DOHH2 (cell line): ENCODE data around the gene PNCK.

Experiments
- H3F3A ChIP-seq: fragments of 200-600 bp; sonication (generic), shearing (Covaris generic); 2 replicates; pipeline ENCODE4 v1.6.0; 2016; ENCODE audit warnings: antibody characterized with exemption, mild to moderate bottlenecking; ENCODE audit not compliant: control insufficient read depth, insufficient read depth
- H3K27ac ChIP-seq: fragments of 200-600 bp; sonication (generic); 2 replicates; pipeline ENCODE4 v1.5.1; 2014; ENCODE audit warnings: low read depth, mild to moderate bottlenecking, low read length, moderate library complexity
- H3K27me3 ChIP-seq: fragments of 200-600 bp; sonication (generic); 2 replicates; pipeline ENCODE4 v1.6.1; 2014; ENCODE audit warnings: mild to moderate bottlenecking, low read length, mixed read lengths; ENCODE audit not compliant: control insufficient read depth
- H3K36me3 ChIP-seq: fragments of 200-600 bp; sonication (generic); 2 replicates; pipeline ENCODE4 v1.6.1; 2014; ENCODE audit warnings: mild to moderate bottlenecking, low read length, moderate library complexity, mixed read lengths; ENCODE audit not compliant: control insufficient read depth
- H3K4me1 ChIP-seq: fragments of 200-600 bp; sonication (generic); 2 replicates; pipeline ENCODE4 v1.6.1; 2014; ENCODE audit warnings: mild to moderate bottlenecking, low read length, mixed read lengths; ENCODE audit not compliant: control insufficient read depth
- H3K4me2 ChIP-seq: fragments of 200-600 bp; sonication (generic); 2 replicates; pipeline ENCODE4 v1.6.0; 2014; ENCODE audit warnings: mild to moderate bottlenecking, low read length, moderate library complexity
- H3K4me3 ChIP-seq: fragments of 200-600 bp; sonication (generic); 2 replicates; pipeline ENCODE4 v1.5.1; 2014; ENCODE audit warnings: mild to moderate bottlenecking, low read length, mixed read lengths
- H3K79me2 ChIP-seq: fragments of 200-600 bp; sonication (generic); 2 replicates; pipeline ENCODE4 v1.6.1; 2014; ENCODE audit warnings: mild to moderate bottlenecking, low read length, mixed read lengths; ENCODE audit not compliant: control insufficient read depth
- H3K9me2 ChIP-seq: fragments of 200-600 bp; sonication (generic); replicated peaks from 2 replicates; pipeline ENCODE4 v1.6.1; 2014; ENCODE audit warnings: mild to moderate bottlenecking, low read length, mixed read lengths; ENCODE audit not compliant: control insufficient read depth
- H3K9me3 ChIP-seq: fragments of 200-600 bp; sonication (generic); 2 replicates; pipeline ENCODE4 v1.6.1; 2014; ENCODE audit warnings: antibody characterized with exemption, low read length, mixed read lengths; ENCODE audit not compliant: control insufficient read depth, insufficient read depth
- H4K20me1 ChIP-seq: fragments of 200-600 bp; sonication (generic); 2 replicates; pipeline ENCODE4 v1.6.0; 2014; ENCODE audit warnings: low read depth, mild to moderate bottlenecking, antibody characterized with exemption, low read length, moderate library complexity; ENCODE audit not compliant: control insufficient read depth, insufficient read depth
- EZH2phosphoT487 ChIP-seq: fragments of 200-600 bp; sonication (generic); IDR thresholded peaks from 2 replicates; pipeline ENCODE4 v1.6.1; 2017; ENCODE audit warnings: borderline replicate concordance, mild to moderate bottlenecking, antibody characterized with exemption, low read length, moderate library complexity, mixed read lengths
- TF ChIP-seq, protein P1 (sequence below): fragments of 200-600 bp; sonication (generic); IDR thresholded peaks from one replicate; pipeline ENCODE4 v1.5.1; 2014; ENCODE audit warnings: antibody characterized with exemption, mild to moderate bottlenecking, low read depth, low read length; ENCODE audit not compliant: poor library complexity, severe bottlenecking

Gene PNCK

GRCh38 chrX:153626025-153626633, 47.5 kb downstream of the PNCK start:
- TF ChIP-seq EZH2phosphoT487: no peak
- TF ChIP-seq, protein P1, sequence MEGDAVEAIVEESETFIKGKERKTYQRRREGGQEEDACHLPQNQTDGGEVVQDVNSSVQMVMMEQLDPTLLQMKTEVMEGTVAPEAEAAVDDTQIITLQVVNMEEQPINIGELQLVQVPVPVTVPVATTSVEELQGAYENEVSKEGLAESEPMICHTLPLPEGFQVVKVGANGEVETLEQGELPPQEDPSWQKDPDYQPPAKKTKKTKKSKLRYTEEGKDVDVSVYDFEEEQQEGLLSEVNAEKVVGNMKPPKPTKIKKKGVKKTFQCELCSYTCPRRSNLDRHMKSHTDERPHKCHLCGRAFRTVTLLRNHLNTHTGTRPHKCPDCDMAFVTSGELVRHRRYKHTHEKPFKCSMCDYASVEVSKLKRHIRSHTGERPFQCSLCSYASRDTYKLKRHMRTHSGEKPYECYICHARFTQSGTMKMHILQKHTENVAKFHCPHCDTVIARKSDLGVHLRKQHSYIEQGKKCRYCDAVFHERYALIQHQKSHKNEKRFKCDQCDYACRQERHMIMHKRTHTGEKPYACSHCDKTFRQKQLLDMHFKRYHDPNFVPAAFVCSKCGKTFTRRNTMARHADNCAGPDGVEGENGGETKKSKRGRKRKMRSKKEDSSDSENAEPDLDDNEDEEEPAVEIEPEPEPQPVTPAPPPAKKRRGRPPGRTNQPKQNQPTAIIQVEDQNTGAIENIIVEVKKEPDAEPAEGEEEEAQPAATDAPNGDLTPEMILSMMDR: no peak
- Histone ChIP-seq H3K4me3 (no peak overlapping the region), H3K27me3 (no peaks in the 10 kb centered on the region; the same call in 1 of the 2 replicates), H3K4me2 (no peak overlapping the region), H3K36me3 (no peaks in the 10 kb centered on the region), H3K9me2 (no peaks in the 10 kb centered on the region), H4K20me1 (no peaks in the 10 kb centered on the region), H3K9me3 (no peaks in the 10 kb centered on the region), H3K4me1 (no peaks in the 10 kb centered on the region), H3K79me2 (no peaks in the 10 kb centered on the region), H3K27ac (no peak overlapping the region), H3F3A (no peaks in the 10 kb centered on the region)

- Histone ChIP-seq H4K20me1 (no peaks in the 10 kb centered on the region), H3F3A (no peaks in the 10 kb centered on the region), H3K27me3 (no peaks in the 10 kb centered on the region), H3K36me3 (no peaks in the 10 kb centered on the region), H3K9me3 (no peaks in the 10 kb centered on the region), H3K4me1 (no peaks in the 10 kb centered on the region), H3K4me3 (no peak overlapping the region), H3K79me2 (no peaks in the 10 kb centered on the region), H3K4me2 (no peak overlapping the region), H3K9me2 (no peaks in the 10 kb centered on the region), H3K27ac (no peak overlapping the region)
- TF ChIP-seq, protein P1: no peak
- no peak for TF ChIP-seq EZH2phosphoT487
These were observed 48.2 kb downstream of the PNCK start for GRCh38 chrX:153625271-153626024.

DNA sequence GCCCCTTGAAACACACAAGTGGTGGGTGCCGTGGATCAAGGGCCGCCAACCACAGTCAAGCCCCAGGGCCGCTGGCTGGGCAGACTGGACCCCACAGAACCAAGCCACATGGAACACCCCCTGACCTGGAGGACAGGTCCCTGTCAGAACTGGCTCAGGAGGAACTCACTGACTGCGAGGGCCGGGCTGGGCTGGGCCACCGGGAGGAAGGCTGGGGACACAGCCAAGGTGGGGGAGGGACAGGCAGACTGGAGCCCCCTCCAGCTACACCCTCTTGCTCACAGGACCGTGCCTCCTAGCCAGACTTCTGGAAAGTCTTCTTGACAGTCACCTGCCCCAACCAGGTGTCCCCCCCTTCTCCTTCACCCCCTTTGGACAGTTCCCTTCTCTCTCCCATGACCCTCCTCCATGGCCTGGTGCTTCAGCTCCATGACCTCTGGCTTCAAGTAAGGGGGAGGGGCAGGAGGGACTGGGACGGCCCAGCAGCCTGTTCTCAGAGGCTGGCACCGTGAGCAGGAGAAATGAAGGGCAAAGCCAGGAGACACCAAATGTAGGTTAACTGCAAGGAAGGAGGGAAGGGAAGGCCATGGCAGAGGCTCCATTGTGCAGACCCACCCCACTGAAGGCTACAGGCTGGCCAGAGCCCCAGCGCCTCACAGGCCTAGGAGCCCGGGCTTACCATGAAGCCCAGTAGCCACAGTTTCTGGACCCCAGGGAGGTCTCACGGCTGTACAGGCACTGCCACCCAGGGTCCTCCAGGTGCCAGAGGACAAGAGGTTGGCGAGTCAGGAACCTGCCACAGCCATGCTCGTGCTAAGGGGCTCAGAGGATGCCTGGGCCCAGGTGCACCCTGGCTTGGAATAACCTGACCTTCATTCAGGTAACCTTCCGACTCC, 49.2 kb downstream of the PNCK start:
- H3K79me2 ChIP-seq: no peaks in the 10 kb centered on the region
- no peaks in the 10 kb centered on the region for H3K9me3 ChIP-seq
- no peaks in the 10 kb centered on the region for H3K9me2 ChIP-seq
- TF ChIP-seq, protein P1: no peak
- no peak for TF ChIP-seq EZH2phosphoT487
- no peaks in the 10 kb centered on the region for H3K27me3 ChIP-seq
- no peaks in the 10 kb centered on the region for H4K20me1 ChIP-seq
- no peaks in the 10 kb centered on the region for H3K36me3 ChIP-seq
- no peaks in the 10 kb centered on the region for H3F3A ChIP-seq
- no peak overlapping the region for H3K4me3 ChIP-seq
- H3K4me1 ChIP-seq: no peaks in the 10 kb centered on the region
- no peak overlapping the region for H3K4me2 ChIP-seq
- no peak overlapping the region for H3K27ac ChIP-seq
